Measurements from ENCODE around the gene PLEKHF1. TPM values are rescaled to one million over a fixed set of nuclear protein-coding genes. Genes with fewer than 3 reads are reported as not detected.

PLEKHF1 gene
- total and polyA plus RNA-seq, 2 donors (not counting 1 experiment from before 2014, with no cell fraction given), result 5.2 to 72.5 TPM

DNA sequence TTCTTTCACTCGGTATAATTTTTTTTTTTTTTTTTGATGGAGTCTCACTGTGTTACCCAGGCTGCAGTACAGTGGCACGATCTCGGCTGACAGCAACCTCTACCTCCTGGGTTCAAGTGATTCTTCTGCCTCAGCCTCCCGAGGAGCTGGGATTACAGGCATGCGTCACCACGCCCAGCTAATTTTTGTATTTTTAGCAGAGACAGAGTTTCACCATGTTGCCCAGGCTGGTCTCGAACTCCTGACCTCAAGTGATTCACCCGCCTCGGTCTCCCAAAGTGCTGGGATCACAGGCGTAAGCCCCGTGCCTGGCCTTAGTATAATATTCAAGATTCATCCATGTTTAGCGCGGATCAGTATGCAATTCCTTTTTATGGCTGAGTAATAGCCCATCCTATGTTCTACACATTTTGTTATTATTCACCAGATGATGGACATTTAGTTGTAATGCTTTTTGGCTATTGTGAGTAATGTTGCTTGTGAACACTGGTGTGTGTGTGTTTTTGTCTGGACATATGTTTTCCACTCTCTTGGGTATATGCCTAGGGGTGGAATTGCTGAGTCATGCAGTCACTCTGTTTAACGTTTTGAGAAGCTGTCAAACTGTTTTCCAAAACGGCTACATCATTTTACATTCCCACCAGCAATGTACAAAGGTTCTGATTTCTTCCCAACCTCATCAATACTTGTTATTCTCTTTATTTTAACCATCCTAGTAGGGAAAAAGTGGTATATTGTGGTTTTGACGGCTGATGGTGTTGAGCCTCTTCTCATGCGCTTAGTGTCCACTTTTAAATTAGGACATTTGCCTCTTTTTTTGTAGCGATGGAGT lies 22.9 kb downstream of the PLEKHF1 start:
- Histone ChIP-seq H3K79me2 (ENCODE audit: control insufficient read depth, insufficient read depth, low read length) (no peaks in the 10 kb centered on the region), H3K27me3 (ENCODE audit: control insufficient read depth, insufficient read depth, low read length) (no peaks in the 10 kb centered on the region), H3K9me3 (ENCODE audit: control insufficient read depth, insufficient read depth, low read depth, low read length) (no peaks in the 10 kb centered on the region), H2AFZ (ENCODE audit: low read length) (no peak overlapping the region), H3K4me2 (ENCODE audit: extremely low read depth, insufficient read depth, low read length) (no peak overlapping the region), H4K20me1 (ENCODE audit: control insufficient read depth, extremely low read depth, insufficient read depth, low read length) (no peaks in the 10 kb centered on the region), H3K36me3 (ENCODE audit: control insufficient read depth, insufficient read depth, low read length) (no peaks in the 10 kb centered on the region), H3K4me1 (ENCODE audit: control insufficient read depth, extremely low read depth, insufficient read depth, low read length) (peaks cover 9% of the 10 kb centered on the region), H3K9ac (ENCODE audit: insufficient read depth, low read length) (no peak overlapping the region), H3K27ac (ENCODE audit: insufficient read depth, low read length) (peak overlapping the region; percentile 93), H3K4me3 (replicated peaks in 1 of 4; ENCODE audit: control extremely low read depth in 1 of 4, insufficient read depth in 1 of 4, low read depth in 3 of 4, low read length in 4 of 4) (no peak overlapping the region)
- TF ChIP-seq EZH2 (IDR thresholded peaks at IDR 0.05; ENCODE audit: low read length, missing control alignments), result no peak
- TF ChIP-seq, protein P1, sequence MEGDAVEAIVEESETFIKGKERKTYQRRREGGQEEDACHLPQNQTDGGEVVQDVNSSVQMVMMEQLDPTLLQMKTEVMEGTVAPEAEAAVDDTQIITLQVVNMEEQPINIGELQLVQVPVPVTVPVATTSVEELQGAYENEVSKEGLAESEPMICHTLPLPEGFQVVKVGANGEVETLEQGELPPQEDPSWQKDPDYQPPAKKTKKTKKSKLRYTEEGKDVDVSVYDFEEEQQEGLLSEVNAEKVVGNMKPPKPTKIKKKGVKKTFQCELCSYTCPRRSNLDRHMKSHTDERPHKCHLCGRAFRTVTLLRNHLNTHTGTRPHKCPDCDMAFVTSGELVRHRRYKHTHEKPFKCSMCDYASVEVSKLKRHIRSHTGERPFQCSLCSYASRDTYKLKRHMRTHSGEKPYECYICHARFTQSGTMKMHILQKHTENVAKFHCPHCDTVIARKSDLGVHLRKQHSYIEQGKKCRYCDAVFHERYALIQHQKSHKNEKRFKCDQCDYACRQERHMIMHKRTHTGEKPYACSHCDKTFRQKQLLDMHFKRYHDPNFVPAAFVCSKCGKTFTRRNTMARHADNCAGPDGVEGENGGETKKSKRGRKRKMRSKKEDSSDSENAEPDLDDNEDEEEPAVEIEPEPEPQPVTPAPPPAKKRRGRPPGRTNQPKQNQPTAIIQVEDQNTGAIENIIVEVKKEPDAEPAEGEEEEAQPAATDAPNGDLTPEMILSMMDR (conservative IDR thresholded peaks at IDR 0.05 in 1 of 2, IDR thresholded peaks at IDR 0.05 in 1 of 2; ENCODE audit: low read depth in 1 of 2, low read length in 2 of 2), result no peak
- peak; percentile 80 to 92 for DNase-seq (ENCODE audit: low read depth in 2 of 2)

DNA sequence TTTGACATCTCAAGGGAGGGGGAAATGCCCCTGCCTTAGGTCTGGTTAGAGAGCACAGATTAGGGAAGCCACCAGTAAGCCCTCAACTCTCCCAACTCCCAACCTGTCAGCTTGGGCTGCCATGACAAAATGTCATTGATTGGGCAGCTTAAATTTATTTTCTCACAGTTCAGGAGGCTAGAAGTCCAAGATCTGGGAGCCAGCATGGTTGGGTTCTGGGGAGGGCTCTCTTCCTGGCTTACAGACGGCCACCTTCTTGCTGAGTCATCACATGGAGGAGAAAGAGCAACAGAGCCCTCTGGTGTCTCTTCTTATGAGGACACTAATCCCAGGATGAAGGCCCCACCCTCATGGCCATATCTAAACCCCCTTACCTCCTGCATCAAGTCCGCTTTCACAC lies 25.6 kb downstream of the PLEKHF1 start:
- no peak overlapping the region for H2AFZ ChIP-seq (ENCODE audit: low read length)
- no peaks in the 10 kb centered on the region for H4K20me1 ChIP-seq (ENCODE audit: control insufficient read depth, extremely low read depth, insufficient read depth, low read length)
- peaks cover 9% of the 10 kb centered on the region for H3K4me1 ChIP-seq (ENCODE audit: control insufficient read depth, extremely low read depth, insufficient read depth, low read length)
- no peaks in the 10 kb centered on the region for H3K9me3 ChIP-seq (ENCODE audit: control insufficient read depth, insufficient read depth, low read depth, low read length)
- H3K79me2 ChIP-seq (ENCODE audit: control insufficient read depth, insufficient read depth, low read length), result no peaks in the 10 kb centered on the region
- no peak overlapping the region for H3K9ac ChIP-seq (ENCODE audit: insufficient read depth, low read length)
- H3K36me3 ChIP-seq (ENCODE audit: control insufficient read depth, insufficient read depth, low read length), result no peaks in the 10 kb centered on the region
- H3K27ac ChIP-seq (ENCODE audit: insufficient read depth, low read length), result no peak overlapping the region
- no peaks in the 10 kb centered on the region for H3K27me3 ChIP-seq (ENCODE audit: control insufficient read depth, insufficient read depth, low read length)
- H3K4me3 ChIP-seq (replicated peaks in 1 of 4; ENCODE audit: control extremely low read depth in 1 of 4, insufficient read depth in 1 of 4, low read depth in 3 of 4, low read length in 4 of 4), result no peak overlapping the region
- TF ChIP-seq, protein P1 (conservative IDR thresholded peaks at IDR 0.05 in 1 of 2, IDR thresholded peaks at IDR 0.05 in 1 of 2; ENCODE audit: low read depth in 1 of 2, low read length in 2 of 2), result peak in 1 of 2 donors; percentile 34
- TF ChIP-seq EZH2 (IDR thresholded peaks at IDR 0.05; ENCODE audit: low read length, missing control alignments), result no peak
- no peak overlapping the region for H3K4me2 ChIP-seq (ENCODE audit: extremely low read depth, insufficient read depth, low read length)
- DNase-seq (ENCODE audit: low read depth in 2 of 2), result peak; percentile 34 to 66

- Histone ChIP-seq H2AFZ (ENCODE audit: low read length) (no peak overlapping the region), H3K4me1 (ENCODE audit: control insufficient read depth, extremely low read depth, insufficient read depth, low read length) (no peaks in the 10 kb centered on the region), H3K79me2 (ENCODE audit: control insufficient read depth, insufficient read depth, low read length) (no peaks in the 10 kb centered on the region), H3K27me3 (ENCODE audit: control insufficient read depth, insufficient read depth, low read length) (no peaks in the 10 kb centered on the region), H3K27ac (ENCODE audit: insufficient read depth, low read length) (no peak overlapping the region), H3K9me3 (ENCODE audit: control insufficient read depth, insufficient read depth, low read depth, low read length) (no peaks in the 10 kb centered on the region), H3K36me3 (ENCODE audit: control insufficient read depth, insufficient read depth, low read length) (no peaks in the 10 kb centered on the region), H3K9ac (ENCODE audit: insufficient read depth, low read length) (no peak overlapping the region), H3K4me3 (replicated peaks in 1 of 4; ENCODE audit: control extremely low read depth in 1 of 4, insufficient read depth in 1 of 4, low read depth in 3 of 4, low read length in 4 of 4) (no peak overlapping the region), H4K20me1 (ENCODE audit: control insufficient read depth, extremely low read depth, insufficient read depth, low read length) (no peaks in the 10 kb centered on the region), H3K4me2 (ENCODE audit: extremely low read depth, insufficient read depth, low read length) (no peak overlapping the region)
- DNase-seq (ENCODE audit: low read depth in 2 of 2), result no peak
- TF ChIP-seq, protein P1 (conservative IDR thresholded peaks at IDR 0.05 in 1 of 2, IDR thresholded peaks at IDR 0.05 in 1 of 2; ENCODE audit: low read depth in 1 of 2, low read length in 2 of 2), result no peak
- no peak for TF ChIP-seq EZH2 (IDR thresholded peaks at IDR 0.05; ENCODE audit: low read length, missing control alignments)
Measured at GRCh38 chr19:29694161-29694560, 28.9 kb downstream of the PLEKHF1 start.

Measured in fibroblast of lung (primary cell).